Tongue (tissue), 2 donors: ENCODE results near the gene ACO2. TPM values are rescaled to one million over a fixed set of nuclear protein-coding genes. Genes with fewer than 3 reads are reported as not detected.

Experiments
- DNase-seq: peaks from one replicate; pipeline ENCODE4 v3.0.0-alpha.2; 2015
- total RNA-seq: library from RNA; depleted of rRNA; stranded (reverse); fragments of >200 nt; gene quantifications from one replicate; pipeline ENCODE4 v1.2.3, GENCODE V29; 2014

The ACO2 gene
- total RNA-seq, 1 donor from 2014 or later = 207 TPM

DNA sequence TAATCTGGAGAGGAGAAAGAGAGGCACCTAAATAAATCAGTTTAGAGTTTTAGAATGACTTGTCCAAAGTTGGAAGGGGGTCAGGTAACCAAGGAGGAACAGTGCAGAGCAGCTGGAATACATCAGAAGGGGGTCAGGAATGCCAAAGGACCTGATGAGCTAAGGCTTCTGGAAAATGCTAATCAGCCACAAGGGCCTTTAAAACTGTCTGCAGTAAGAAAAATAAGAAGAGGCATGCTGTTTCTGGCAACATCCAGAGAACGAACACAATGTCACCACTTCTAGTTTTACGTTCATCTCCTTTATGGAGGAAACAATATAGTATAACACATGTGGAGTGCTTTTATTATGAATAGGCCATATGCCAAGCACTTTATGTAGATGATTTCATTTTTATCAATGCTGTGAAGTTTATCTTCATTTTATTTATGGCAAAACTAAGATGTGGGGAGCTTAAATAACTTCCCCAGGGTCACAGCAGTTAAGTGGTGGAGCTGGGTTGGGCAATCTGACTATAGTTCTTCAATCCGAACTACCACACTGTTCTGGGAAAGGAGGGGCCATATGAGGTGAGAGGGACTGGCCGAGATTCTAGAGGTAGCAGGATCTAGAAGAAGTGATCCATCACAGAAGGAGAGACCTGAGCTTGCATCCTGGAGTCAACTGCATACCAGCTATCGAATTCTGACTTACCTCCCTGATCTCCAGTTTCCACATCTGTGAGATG lies 22.6 kb downstream of the ACO2 start:
- peak; percentile 27 for DNase-seq

DNA sequence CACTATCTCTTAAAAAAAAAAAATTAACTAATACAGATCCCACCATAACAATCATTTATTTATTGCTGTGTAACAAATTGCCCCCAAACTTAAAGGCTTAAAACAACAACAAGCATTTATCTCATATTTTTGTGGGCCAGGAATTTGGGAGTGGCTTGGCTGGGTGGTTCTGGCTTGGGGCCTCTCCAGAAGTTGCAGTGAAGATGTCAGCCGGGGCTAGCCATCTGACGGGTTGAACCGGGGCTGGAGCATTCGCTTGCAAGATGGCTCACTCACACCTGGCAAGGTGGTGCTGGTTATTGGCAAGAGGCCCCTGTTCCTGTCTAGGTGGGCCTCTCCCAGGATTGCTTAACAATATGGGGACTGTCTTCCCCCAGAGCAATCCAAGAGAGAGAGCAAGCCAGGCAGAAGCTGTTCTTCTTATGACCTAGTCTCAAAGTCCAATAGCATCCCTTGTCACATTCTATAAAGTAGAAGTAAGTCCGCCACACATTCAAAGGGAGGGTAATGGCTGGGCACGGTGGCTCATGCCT lies 29.5 kb downstream of the ACO2 start:
- no peak for DNase-seq

DNA sequence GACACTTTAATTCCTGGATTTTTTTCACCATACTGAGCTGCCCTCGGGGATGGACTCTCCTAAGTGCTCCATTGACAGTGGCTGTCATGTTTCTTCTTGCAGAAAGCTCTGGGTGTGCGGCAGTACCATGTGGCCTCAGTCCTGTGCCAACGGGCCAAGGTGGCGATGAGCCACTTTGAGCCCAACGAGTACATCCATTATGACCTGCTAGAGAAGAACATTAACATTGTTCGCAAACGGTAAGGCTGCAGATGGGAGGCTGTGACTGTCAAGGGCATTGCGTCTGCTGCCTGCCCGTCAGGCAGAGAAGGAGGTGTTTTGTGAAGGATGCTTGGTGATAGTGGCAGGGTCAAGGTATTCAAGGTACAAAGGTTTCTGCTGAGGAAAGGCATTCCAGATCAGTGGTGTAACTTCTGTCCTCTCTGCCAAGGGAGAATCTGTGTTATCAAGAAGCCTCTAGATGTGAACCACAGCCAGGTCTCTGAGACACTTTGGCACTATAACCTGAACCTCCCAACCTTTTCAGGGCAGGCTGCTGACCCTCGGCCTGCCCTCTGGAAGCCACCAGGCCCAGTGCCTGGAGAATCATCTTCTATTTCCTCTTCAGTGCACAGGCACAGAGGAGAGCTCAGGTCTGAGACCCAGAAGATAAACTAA lies 30.8 kb downstream of the ACO2 start:
- no peak for DNase-seq

DNA sequence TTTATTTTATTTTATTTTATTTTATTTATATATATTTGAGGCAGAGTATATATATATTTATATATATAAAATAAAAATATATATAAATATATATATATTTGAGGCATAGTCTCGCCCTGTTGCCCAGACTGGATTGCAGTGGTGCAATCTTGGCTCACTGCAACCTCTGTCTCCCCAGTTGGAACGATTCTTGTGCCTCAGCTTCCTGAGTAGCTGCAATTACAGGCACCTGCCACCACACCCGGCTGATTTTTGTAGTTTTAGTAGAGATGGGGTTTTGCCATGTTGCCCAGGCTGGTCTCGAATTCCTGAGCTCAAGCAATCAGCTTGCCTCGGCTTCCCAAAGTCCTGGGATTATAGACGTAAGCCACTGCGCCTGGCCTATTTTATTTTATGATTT lies 31.4 kb downstream of the ACO2 start:
- no peak for DNase-seq

DNA sequence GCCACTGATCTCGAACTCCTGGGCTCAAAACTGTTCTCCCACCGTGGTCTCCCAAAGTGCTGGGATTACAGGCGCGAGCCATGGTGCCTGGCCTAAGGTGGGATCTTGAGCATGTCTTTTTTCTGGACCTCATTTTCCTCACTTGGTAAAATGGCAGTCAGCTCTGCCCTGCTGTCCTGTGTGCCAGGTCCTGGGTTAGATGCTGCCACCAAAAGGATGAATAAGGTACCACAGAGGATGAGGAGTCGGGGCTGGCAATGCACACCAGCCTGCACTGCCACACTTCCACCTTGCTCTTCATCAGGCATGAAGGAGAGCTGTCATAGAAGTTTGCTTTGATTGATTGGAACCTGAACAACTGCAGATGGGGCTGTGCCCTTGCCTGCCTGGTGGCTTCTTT lies 32.3 kb downstream of the ACO2 start:
- DNase-seq = no peak

DNA sequence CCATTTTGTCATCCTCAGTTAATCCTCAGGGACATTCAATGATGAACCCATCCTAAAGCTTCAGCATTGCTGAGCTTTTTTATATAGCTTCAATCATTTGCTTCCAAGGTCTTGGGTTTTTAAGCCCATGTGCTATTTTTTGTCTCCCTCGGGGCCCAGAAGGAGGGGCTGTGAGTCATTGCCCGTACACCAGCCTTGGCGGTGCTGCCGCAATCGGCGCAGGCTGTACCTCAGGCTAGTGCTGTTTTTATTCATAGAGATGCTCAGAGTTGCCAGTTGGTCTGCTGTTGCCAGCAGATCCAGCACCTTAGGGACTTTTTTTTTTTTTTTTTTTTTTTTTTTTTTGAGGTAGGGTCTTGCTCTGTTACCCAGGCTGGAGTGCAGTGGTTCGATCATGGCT lies 35.5 kb downstream of the ACO2 start:
- no peak for DNase-seq

DNA sequence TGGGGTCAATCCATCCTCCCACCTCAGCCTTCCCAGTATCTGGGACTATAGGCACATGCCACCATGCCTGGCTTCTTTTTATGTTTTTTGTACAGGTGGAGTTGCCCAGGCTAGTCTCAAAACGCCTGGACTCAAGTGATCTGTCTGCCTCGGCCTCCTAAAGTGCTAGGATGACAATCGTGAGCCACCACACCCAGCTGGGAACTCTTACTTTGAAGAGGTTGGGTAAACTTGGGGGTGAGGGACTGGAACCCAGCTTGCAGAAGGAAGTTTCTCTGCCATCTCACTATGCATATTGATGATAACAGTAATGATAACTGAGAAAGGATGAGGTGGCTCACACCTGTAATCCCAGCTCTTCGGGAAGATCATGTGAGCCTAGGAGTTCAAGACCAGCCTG lies 35.9 kb downstream of the ACO2 start:
- no peak for DNase-seq

DNA sequence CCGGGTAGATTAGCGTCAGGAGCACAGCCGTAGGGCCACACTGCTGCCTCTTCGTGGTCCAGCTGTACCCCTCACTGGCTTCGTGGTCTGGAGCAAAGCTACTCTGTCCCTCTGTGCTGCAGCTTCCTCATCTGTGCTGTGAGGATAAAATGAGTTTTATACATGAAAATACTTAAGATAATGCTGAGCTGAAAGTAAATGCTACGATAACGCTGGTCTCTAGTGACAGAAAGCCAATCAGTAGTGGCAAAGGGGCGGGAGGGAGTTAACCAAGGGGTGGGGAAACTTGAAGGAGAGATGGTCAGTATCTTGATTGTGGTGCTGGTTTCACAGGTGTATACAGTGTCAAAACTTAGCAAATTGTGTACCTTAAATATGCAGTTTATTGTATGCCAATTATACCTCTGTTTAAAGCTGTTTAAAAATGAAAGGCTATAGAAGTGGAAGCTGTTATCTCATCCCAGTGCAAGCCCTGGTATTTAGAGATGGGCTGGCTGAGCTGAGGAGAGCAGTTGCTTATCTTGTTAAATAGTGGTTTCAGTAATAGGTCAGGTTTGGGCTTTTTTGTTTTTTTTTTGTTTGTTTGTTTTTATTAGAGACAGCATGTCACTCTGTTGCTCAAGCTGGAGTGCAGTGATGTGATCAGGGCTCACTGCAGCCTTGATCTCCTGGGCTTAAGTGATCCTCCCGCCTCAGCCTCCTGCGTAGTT lies 36.7 kb downstream of the ACO2 start:
- DNase-seq = no peak

DNA sequence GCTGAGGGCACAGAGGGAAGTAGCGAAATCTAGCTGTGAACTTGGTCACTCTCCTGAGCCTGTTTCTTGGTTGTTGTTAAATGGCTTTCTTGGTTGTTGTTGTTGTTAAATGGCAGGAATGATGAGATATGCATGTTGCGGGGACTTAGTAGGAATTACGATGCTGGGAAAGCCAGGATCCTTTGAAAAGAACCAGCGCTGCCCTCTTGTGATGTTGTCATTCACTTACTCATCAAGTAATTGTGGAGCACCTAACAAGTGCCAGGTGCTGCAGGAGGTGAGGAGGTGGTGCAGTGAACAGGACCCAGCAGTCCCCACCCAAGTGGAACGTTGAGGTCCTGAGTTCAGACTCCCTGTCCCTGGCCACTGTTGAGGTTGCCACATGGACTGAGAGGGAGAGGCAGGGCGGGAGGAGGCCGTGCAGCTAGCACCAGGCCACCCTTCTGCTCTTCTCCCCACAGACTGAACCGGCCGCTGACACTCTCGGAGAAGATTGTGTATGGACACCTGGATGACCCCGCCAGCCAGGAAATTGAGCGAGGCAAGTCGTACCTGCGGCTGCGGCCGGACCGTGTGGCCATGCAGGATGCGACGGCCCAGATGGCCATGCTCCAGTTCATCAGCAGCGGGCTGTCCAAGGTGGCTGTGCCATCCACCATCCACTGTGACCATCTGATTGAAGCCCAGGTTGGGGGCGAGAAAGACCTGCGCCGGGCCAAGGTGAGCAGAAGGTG lies 38.6 kb downstream of the ACO2 start:
- no peak for DNase-seq

DNA sequence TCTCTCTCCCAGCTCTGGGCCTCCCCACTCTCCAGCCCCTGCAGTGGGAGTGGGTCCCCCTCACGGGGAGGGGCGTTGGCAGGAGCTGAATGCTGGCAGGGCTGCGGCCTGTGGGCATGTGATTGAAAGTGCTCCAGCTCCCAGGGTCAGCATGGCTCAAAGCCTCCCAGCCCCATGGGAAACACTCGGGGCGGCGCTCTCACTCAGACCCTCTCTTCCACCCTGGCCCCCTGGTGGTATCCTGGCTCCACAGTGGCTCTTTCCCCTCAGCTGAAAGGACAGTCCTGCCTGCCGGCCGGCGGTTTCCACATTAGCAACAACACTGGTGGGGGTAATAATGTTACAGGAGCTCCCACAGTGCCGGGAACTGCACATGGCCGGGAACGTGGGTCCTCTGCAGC lies 39.9 kb downstream of the ACO2 start:
- peak; percentile 30 for DNase-seq

DNA sequence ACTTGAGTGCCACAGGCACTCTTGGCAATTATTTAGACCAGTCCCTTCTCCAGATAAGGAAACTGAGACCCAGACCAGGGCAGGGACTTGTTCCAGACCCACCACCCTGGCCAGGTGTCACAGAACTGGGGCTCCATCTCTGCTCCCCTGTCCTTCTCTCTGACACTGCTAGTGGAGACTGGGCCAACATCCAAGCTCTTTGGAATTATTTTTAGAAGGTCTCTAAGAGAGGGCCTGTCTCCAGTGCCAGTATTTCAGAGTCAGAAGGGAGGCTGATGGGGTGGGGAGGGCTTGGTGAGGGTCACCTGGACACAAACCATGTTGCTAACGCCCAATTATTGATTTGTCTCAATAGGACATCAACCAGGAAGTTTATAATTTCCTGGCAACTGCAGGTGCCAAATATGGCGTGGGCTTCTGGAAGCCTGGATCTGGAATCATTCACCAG lies 42.6 kb downstream of the ACO2 start:
- DNase-seq = peak; percentile 33

DNA sequence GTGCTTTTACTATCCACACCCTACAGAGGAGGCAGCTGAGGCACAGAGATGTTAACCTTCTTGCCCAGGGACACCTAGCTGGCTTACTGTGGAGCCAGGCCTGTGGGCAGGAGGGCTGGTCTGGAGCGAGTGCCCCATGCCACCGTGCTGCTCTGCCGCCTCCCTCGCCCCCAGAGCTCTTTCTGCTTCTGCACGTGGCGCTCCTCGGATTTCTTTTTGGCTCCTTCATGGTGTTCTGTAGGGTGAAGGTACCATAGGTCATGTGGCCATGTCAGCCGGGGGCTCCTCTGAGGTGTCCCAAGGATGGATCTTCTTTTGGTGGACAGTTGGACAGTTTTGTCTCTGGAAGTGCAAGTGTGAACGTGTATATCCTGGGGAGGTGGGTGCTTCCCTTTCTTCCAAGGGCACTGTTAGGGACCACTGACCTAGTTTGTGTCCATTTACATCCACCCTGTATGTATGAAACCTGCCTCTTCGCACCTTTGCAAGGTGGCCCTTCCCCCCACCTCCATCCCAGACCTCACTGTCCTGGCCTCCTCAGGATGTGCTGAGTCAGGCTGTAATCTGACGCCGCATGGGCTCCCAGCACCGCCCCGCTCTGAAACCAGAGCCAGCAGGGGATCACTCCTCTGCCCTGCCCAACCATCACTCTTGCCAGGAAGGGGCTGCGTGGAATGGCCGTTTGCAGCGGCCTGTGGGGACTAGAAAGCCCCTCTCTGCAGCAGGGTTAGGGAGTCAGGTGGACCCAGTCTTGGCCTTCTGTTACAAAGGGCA lies 43.7 kb downstream of the ACO2 start:
- DNase-seq = peak; percentile 67

DNA sequence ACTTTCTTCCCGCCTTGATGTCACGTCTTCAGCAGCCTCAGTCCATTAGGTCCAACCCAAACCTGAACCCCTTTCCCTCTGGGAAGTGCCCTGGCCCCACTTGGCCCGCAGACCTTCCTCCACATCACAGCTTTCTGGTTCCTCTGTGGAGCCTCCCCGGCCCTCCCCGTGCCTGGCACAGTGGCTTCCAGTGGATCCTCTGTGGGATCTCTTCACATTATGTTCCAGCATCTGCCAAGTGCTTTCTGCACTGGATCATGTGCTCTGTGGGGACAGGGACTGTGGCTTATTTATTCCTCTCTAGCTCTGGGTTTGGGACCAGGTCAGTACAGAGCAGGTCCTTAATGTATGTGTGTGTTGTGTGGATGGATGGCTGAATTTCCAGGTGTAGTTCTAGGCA lies 44.5 kb downstream of the ACO2 start:
- DNase-seq = no peak

DNA sequence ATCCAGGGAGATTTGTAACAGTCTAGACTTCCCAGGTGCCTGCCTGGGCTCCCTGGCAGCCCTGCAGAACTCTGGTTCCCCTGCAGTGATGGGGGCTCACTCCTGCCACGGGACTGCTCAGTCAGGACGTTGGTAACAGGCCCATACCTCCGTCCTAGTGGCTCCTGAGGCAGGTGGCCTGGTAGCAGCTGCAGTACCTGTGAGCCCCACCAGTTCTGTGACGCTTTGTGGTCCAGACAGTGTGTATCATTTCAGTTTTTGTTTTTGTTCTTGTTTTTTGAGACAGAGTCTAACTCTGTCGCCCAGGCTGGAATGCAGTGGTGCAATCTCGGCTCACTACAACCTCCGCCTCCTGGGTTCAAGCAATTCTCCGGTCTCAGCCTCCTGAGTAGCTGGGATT lies 47.5 kb downstream of the ACO2 start:
- no peak for DNase-seq

DNA sequence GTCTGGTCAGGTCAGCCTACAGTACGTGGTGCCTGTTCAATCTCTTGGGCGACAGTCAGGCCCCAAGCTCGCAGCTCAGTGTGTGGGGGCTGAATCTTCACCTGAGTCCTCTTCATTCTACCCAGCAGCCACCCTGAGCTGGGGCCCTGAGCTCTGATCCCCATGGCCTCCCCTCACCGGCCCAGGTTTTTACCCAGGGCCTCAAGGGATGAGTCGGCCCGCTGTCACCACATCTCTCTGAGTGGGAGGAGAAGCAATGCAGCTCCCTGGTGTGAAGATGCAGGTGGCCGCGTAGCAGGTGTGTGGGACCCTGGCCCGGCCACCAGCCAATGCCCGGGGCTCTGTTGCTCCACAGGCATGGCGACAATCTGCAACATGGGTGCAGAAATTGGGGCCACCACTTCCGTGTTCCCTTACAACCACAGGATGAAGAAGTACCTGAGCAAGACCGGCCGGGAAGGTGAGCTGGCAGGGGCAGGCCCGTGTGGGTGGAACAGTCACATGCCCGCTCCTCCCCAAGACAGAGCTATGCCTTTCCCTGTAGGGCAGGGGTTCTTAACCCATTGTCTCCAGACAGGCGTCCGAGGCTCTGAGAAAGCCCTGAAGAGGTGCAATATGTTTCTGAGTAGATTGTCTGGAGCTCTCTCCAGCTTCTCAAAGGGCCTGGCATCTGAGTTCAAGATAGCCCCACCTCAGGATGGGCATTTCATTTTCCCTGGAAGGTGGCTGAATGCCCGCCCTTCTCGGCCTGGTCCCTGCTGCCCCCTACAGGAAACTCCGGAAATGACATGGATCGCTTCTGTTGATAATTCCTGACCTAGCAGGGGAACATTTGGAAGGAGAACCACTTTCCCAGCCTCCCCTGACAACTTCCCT lies 48.5 kb downstream of the ACO2 start:
- peak; percentile 82 for DNase-seq

DNA sequence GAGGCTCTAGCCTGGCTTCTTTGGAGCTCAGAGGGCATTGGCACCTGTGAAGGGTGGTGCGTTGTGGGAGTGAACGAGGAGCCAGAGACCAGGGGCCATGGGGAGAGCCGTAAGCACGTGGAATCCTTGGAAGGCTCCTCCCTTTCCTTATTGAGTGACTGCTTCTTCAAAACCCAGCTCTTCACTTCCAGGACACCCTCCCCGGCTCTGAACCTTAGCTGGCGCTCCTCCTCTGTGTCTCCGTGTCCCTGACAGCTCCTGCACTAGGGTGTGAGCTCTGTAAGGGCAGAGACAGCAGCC lies 49.1 kb downstream of the ACO2 start:
- DNase-seq = no peak

DNA sequence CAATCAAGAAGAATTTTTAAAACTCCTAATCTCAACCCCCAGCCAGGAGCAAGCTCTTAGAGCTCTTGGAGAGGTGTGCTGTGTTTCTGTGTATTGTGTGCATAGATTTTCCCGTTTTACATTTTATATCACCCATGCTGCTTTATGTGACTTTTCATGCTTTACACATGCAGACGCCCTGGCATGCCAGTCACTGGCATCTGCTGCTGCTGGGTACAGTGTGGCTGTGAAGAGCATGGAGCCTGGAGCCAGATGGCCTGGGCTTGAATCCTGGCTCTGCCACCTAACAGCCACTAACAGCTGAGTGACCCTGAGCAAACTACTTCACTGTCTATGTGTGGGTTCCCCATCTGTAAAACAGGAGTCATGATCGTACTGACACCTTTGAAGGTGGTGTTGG lies 52.2 kb downstream of the ACO2 start:
- DNase-seq = no peak

DNA sequence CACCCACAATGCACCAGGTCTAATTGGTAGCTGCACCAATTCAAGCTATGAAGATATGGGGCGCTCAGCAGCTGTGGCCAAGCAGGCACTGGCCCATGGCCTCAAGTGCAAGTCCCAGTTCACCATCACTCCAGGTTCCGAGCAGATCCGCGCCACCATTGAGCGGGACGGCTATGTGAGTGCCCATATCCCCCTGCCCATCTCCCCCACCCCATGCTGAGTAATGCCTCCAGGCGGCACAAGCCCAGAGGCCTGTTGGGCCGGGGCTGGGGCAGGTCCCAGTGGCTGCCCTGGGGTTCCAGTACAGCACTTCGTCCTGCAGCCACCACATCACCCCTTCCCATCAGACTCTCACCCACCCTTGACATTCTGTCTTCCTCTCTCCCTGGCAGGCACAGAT lies 53.9 kb downstream of the ACO2 start:
- DNase-seq = no peak

DNA sequence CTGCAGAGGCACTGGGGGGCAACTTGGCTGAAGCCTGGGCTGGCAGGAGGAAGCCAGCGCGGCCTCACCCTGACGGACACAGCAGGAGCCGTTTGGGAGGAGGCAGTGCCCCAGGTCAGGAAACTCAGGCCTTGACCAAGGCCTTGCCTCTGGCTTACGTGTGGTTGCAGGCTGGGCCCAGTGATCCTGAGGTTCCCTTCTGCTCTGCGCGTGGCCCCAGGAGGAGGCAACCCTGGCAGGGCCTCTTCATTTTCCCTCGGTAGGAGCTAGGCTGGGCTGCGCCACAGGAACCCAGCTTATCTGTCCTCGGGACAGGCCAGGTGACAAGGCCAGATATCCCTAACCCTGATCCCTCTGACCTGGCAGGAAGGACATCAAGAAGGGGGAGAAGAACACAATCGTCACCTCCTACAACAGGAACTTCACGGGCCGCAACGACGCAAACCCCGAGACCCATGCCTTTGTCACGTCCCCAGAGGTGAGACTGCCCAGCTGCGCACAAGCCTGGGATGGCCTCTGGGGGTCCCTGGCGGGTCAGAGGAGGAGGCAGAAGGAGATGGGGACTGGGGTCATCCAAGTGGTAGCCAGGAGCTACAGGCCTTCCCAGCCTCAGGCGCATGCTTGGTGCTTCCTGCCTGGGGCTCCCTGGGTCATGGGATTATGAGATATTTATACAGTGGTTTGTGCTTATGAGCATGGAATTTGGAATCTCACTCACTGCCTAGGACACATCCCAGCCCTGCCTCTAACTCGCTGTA lies 54.7 kb downstream of the ACO2 start:
- no peak for DNase-seq

DNA sequence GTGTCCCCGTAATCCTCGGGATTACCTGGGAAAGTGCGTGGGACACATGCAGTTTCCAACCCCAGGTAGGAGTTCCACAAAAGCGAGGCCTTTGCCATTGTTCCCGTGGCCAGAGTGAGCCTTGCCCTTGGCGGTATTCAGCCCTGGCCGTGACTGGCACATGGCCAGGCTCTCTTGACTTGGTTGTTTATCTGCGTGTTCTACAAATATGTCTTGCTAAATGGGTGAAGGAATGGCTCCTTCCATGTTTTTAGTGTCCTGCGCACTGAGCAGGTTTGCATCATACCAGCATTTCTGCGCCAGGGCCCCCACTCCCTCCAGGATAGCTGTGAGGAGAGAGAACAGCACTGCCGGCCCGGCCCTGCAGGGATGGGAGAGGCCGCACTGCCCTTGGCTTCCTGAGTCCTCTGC lies 55.3 kb downstream of the ACO2 start:
- no peak for DNase-seq
